ENCODE measurements around the gene PLA1A. TPM values are rescaled to one million over a fixed set of nuclear protein-coding genes. Genes with fewer than 3 reads are reported as not detected.
"Not testable (repeated sequence)": the region's sequence is repeated elsewhere in the genome, so short reads cannot be mapped to it uniquely, and the experiment has no call there.

PLA1A gene, protein sequence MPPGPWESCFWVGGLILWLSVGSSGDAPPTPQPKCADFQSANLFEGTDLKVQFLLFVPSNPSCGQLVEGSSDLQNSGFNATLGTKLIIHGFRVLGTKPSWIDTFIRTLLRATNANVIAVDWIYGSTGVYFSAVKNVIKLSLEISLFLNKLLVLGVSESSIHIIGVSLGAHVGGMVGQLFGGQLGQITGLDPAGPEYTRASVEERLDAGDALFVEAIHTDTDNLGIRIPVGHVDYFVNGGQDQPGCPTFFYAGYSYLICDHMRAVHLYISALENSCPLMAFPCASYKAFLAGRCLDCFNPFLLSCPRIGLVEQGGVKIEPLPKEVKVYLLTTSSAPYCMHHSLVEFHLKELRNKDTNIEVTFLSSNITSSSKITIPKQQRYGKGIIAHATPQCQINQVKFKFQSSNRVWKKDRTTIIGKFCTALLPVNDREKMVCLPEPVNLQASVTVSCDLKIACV
- polyA plus RNA-seq (2012; ENCODE audit: insufficient read depth, insufficient read length, low read depth) = not detected

DNA sequence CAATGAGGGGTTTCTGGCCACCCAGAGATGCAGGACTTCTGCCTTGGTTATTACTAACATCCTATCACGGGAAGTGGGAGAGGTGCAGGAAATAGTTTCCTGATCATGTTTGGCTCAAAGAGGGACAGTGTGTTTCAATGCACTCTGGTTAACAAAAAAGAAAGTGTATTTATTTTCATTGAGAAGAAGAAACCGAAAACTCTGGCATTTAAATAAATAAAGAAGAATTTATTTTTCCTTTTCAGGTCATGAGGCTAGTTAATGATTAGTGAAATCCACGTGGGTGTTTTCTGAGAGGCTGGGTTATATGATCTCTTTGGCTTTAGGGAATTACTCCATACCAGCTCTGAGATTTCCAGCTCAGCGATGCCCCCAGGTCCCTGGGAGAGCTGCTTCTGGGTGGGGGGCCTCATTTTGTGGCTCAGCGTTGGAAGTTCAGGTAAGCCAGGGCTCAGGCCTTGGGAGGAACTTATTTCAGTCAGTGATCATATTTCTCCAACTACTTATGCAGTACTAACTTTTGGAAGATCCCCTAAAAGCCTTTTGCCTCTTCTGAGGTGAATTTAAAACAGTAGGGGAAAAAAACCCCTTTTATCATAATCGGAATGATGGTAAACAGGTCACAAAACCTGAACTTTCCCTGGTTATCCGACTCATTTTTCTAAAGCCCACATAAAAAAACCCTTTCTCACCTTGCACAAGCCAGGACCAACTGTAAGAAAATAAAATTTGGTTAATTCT, at the start of gene PLA1A:
Gene PLA1A (plus strand): TSS at position 338 of the 741 bp plus-strand sequence. CDS start 29 bp downstream, at position 367.
- TF ChIP-seq, protein P1, sequence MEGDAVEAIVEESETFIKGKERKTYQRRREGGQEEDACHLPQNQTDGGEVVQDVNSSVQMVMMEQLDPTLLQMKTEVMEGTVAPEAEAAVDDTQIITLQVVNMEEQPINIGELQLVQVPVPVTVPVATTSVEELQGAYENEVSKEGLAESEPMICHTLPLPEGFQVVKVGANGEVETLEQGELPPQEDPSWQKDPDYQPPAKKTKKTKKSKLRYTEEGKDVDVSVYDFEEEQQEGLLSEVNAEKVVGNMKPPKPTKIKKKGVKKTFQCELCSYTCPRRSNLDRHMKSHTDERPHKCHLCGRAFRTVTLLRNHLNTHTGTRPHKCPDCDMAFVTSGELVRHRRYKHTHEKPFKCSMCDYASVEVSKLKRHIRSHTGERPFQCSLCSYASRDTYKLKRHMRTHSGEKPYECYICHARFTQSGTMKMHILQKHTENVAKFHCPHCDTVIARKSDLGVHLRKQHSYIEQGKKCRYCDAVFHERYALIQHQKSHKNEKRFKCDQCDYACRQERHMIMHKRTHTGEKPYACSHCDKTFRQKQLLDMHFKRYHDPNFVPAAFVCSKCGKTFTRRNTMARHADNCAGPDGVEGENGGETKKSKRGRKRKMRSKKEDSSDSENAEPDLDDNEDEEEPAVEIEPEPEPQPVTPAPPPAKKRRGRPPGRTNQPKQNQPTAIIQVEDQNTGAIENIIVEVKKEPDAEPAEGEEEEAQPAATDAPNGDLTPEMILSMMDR (IDR thresholded peaks at IDR 0.05; ENCODE audit: low read depth, low read length) = no peak
- Histone ChIP-seq H3K4me1 (peaks cover 8% of the 10 kb centered on the region; the same call in 1 of the 2 replicates), H3K4me3 (ENCODE audit: low read depth, low read length) (no peak within 1 kb of the TSS), H3K9me3 (no peaks in the 10 kb centered on the region), H3K36me3 (no peaks in the 10 kb centered on the region), H3K27me3 (no peaks in the 10 kb centered on the region)
- DNase-seq = no peak

DNA sequence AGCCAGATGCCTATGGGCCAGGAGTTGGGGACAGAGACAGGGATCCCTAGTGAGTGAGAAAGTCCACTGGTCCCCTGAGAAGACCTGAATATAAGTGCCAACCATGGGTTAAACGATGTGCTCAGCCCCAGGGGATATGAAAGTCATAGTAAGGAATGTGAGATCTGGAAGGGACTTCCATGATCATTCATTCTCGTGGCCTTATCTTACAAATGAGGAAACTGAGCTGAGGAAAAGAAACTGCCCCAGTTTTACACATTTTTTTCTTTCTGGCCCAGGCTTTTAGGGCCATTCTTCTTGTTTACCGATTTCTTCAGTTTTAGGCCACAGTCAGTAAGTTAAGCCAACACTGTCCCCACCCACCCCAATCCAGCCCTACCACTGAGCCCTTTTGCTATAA, 49.3 kb upstream of the PLA1A start:
- no peak overlapping the region for H3K4me3 ChIP-seq (ENCODE audit: low read depth, low read length)
- peaks cover 2% of the 10 kb centered on the region; the same call in 1 of the 2 replicates for H3K9me3 ChIP-seq
- H3K27me3 ChIP-seq = no peaks in the 10 kb centered on the region
- DNase-seq = no peak
- TF ChIP-seq, protein P1 (IDR thresholded peaks at IDR 0.05; ENCODE audit: low read depth, low read length) = no peak
- H3K4me1 ChIP-seq = no peaks in the 10 kb centered on the region; the same call in 1 of the 2 replicates
- H3K36me3 ChIP-seq = no peaks in the 10 kb centered on the region

DNA sequence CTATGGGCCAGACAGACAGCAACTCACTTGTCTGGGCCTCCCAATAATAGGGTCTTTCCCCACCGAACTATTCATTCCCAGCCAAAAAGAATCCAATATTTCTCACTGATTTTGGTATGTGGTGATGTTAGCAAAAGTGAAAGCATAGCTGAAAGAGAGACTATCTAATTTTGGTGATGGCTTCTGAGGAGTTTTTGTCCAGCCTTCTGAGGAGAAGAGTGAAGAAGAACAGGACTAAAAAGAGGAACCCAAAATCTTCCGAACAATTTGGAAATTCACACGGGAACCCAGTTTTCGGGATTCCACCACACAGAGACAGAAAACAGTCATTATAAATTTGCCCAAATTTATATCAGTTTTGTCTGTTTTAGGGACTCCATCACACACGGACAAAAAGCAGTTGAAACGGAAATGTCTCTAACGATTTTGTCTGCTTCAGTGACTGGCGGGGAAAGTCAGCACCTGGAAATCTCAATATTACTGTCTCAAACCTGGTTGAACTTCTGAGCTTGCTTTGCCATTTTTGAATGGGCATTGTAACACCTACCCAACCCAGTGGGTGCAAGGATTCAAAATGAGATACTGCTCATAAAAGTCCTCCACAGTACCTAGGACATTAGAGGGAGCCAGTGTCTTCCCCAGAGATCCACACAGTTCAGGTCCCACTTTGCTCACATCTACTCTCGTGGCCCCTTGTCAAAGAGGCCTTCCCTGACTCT, 47.3 kb upstream of the PLA1A start:
- H3K4me1 ChIP-seq = no peaks in the 10 kb centered on the region; the same call in 1 of the 2 replicates
- H3K9me3 ChIP-seq = peaks cover 2% of the 10 kb centered on the region; the same call in 1 of the 2 replicates
- no peak for DNase-seq
- no peak overlapping the region for H3K4me3 ChIP-seq (ENCODE audit: low read depth, low read length)
- TF ChIP-seq, protein P1 (IDR thresholded peaks at IDR 0.05; ENCODE audit: low read depth, low read length) = no peak
- no peaks in the 10 kb centered on the region for H3K27me3 ChIP-seq
- H3K36me3 ChIP-seq = no peaks in the 10 kb centered on the region

DNA sequence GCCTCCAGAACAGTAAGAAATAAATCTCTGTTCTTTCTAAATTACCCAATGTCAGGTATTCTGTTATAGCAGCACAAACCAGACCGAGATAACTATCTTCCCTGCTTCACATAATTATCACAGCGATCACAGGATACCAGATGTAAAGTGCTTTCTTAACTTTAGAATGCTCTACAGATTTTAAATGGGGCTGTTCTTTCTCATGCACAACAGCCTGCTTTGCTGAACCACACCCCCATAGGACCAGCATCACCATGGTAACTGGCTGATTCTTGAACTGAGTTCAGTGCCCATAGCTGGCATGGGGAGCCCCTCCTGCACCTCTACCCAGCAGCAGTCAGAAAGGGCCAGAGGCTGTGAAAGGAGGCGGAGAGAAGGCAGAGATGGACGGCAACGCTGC, 46.1 kb upstream of the PLA1A start:
- no peaks in the 10 kb centered on the region for H3K36me3 ChIP-seq
- no peaks in the 10 kb centered on the region; the same call in 1 of the 2 replicates for H3K4me1 ChIP-seq
- no peak overlapping the region for H3K4me3 ChIP-seq (ENCODE audit: low read depth, low read length)
- peak; percentile 26 for DNase-seq
- no peaks in the 10 kb centered on the region for H3K27me3 ChIP-seq
- peaks cover 2% of the 10 kb centered on the region; the same call in 1 of the 2 replicates for H3K9me3 ChIP-seq
- TF ChIP-seq, protein P1 (IDR thresholded peaks at IDR 0.05; ENCODE audit: low read depth, low read length) = no peak

DNA sequence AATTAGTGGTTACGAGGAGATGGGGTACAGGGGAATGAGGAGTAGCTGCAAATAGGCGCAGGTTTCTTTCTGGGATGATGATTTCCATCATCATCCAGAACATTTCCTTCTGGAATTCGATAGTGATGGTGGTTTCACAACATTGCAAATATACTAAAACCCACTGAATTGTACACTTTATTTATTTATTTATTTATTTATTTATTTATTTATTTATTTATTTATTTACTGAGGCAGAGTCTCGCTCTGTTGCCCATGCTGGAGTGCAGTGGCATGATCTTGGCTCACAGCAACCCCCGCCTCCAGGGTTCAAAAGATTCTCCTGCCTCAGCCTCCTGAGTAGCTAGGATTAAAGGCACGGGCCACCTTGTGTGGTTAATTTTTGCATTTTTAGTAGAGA, 44.8 kb upstream of the PLA1A start:
- H3K9me3 ChIP-seq; H3K36me3 ChIP-seq; DNase-seq; H3K4me3 ChIP-seq (ENCODE audit: low read depth, low read length); H3K4me1 ChIP-seq; H3K27me3 ChIP-seq: not testable (repeated sequence)

DNA sequence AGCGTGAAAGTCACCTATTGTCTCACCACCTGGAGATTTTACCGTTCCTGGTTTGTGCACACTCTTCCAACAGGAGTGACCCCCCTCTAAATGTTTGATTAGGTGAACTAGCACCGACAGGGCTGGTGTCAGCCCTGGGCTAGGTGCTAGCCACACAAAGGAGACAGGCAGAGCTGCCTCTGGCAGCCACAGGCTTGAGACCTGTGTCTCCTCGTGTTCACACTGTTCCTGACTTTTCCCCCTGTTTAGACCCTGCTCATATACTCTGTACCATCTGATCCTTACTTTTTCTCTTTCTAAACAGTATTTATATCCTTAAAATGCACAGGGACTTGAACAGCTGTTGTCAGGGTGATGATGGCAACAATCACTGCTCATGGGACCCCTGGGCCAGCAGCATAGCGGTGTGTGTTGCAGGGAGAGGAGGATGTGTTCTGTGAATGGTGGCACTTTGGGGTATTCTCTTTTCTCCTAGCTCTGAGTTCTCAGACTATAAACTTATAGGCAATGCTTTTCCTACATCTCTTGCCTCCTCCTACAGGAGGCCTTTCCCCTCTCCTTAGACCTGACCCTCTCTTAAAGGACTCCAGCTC, 43.8 kb upstream of the PLA1A start:
- Histone ChIP-seq H3K4me3 (ENCODE audit: low read depth, low read length) (no peak overlapping the region), H3K27me3 (no peaks in the 10 kb centered on the region), H3K36me3 (no peaks in the 10 kb centered on the region), H3K9me3 (peaks cover 2% of the 10 kb centered on the region; the same call in 1 of the 2 replicates), H3K4me1 (no peaks in the 10 kb centered on the region; the same call in 1 of the 2 replicates)
- DNase-seq = no peak
- TF ChIP-seq, protein P1 (IDR thresholded peaks at IDR 0.05; ENCODE audit: low read depth, low read length) = no peak
